Mucosa of descending colon (tissue), 3 donors: Measurements from ENCODE around the gene LCN10. TPM values are rescaled to one million over a fixed set of nuclear protein-coding genes. Genes with fewer than 3 reads are reported as not detected.

ENCODE experiments used
- ATAC-seq: fragments of 200-7000 bp; cut with Tn5 transposase; one replicate; pipeline ENCODE4 v1.9.1; 2020; ENCODE audit warnings: mild to moderate bottlenecking, moderate library complexity
- DNase-seq, 3 donors: peaks; one replicate each; pipeline ENCODE4 v3.0.0-alpha.2; 2020
- H3K36me3 ChIP-seq: fragments of 200-600 bp; one replicate; pipeline ENCODE4 v1.8.0; 2021; ENCODE audit warnings: low read depth, mild to moderate bottlenecking
- H3K4me1 ChIP-seq: fragments of 200-600 bp; one replicate; pipeline ENCODE4 v1.8.0; 2021; ENCODE audit warnings: low read depth, mild to moderate bottlenecking
- H3K4me3 ChIP-seq: fragments of 200-600 bp; one replicate; pipeline ENCODE4 v1.8.0; 2021; ENCODE audit warnings: mild to moderate bottlenecking
- H3K9me3 ChIP-seq: fragments of 200-600 bp; one replicate; pipeline ENCODE4 v1.8.0; 2021; ENCODE audit warnings: mild to moderate bottlenecking
- CTCF ChIP-seq: fragments of 200-600 bp; IDR thresholded peaks from one replicate; pipeline ENCODE4 v1.8.0; 2022; ENCODE audit warnings: antibody characterized with exemption, mild to moderate bottlenecking
- intact Hi-C, 2 donors: fragments of 100-400 bp; cut with DNase I in 1 of 2; cut with micrococcal nuclease in 1 of 2; formaldehyde crosslinking; loops; one replicate each; pipeline versions ENCODE4 v1.11.0 to v1.11.1; 2022; cut with DNase I, micrococcal nuclease
- total RNA-seq, 3 donors: library from RNA; stranded (reverse); fragmentation: NEBNext Ultra II Directional in 2 of 3; extraction: Animal tissue kit (Norgen Biotek cat#: 25700) in 2 of 3; gene quantifications; one replicate each; pipeline versions ENCODE4 v1.2.1 to v1.2.4, GENCODE V29; 2021 to 2023
- donor health status: DM: no; HTN: no; CAD: no; lungs with moderate emphysema.
- donor health status: DM: no; HTN: no; CAD: no.
- donor health status: DM: no; HTN: yes; CAD: no.

Gene LCN10
- total RNA-seq, 3 donors from 2014 or later = 0.12 to 5.1 (median 2.7) TPM

DNA sequence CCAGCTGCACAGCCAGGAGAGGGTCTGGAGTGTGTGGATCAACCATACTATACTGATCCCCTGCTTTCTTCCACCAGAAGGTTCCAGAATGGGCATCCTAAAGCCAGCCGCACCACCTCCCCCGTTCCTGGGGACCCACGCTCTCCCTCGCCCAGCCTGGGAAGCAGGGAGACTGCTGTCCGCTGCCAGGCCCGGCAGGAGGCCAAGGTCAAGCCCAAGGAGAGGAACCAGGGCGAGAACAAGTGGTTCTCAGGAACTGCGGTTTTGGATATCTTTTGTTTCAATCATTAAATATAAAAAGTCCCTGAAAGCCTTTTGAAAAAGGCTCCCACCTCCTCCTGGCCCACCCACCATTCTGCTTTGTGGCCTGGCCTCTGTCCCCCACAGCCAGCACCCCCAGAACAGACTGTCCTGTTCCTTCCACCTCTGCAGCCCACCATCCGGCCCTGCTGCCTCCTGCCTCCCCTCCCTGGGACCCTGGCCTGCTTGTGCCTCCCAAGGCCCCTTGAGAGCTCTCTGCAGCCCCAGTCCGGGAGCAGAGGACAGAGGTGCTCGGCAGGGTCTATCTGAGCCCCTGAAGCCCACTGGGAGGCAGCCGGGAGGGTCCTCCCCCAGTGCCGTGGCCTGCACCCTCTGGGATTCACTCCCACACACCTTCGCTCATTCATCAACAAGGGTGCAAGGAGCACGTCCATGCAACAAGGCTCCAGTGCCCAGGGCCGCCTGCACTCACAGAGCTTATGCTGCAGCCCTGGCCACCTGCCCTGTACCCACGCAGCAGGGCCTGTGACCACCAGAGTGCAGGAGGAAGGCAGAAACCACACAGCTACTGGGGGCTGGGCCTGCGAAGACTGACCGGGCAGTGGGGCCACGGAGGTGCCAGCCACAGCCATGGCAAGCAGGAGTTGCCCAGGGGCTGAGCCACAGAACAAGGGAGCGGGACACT lies 6.2 kb upstream of the LCN10 start:
- ATAC-seq (peak; percentile 9), DNase-seq (peak in 1 of 3 donors; percentile 17)
- intact Hi-C loops = no loop called here
- H3K36me3 ChIP-seq = no peaks in the 10 kb centered on the region
- no peaks in the 10 kb centered on the region for H3K4me1 ChIP-seq
- no peak for TF ChIP-seq CTCF
- H3K9me3 ChIP-seq = no peaks in the 10 kb centered on the region
- H3K4me3 ChIP-seq = no peak overlapping the region

DNA sequence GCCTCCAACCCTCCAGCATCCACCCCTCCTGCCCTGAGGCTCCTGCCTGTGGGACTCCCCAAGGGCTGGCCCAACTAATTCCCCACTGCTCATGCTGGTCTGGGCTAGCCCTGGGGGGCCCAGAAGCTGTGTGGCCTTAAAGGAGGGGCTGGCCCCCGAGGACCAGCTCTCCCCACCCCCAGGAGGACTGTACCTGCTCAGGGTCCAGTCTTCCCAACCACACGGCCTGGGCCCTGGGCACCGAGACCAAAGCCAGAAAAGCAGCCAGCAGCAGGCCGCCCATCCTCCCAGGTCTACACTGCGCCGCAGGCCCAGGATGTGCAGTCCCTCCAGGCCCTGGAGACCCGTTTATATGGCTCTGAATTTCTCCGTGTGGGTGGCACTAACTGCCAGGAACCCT lies 5.5 kb upstream of the LCN10 start, which contains the start of gene LCN6:
TSS of gene LCN6 (minus strand) at position 325 of the 400 bp plus-strand sequence. CDS start at position 283, 42 bp downstream.
- no peak for TF ChIP-seq CTCF
- DNase-seq (peak in 2 of 3 donors; percentile 14 to 43), ATAC-seq (no peak)
- Histone ChIP-seq H3K4me1 (no peaks in the 10 kb centered on the region), H3K4me3 (no peak within 1 kb of the TSS), H3K36me3 (no peaks in the 10 kb centered on the region), H3K9me3 (no peaks in the 10 kb centered on the region)
- intact Hi-C loops = no loop called here

- intact Hi-C loops = no loop called here
- ATAC-seq = no peak
- peak in 2 of 3 donors; percentile 22 to 42 for DNase-seq
- Histone ChIP-seq H3K36me3 (no peaks in the 10 kb centered on the region), H3K9me3 (no peaks in the 10 kb centered on the region), H3K4me1 (peaks cover 2% of the 10 kb centered on the region), H3K4me3 (no peak overlapping the region)
- TF ChIP-seq CTCF = no peak
These were observed 4.7 kb upstream of the LCN10 start for GRCh38 chr9:136747161-136748060.

- Histone ChIP-seq H3K9me3 (no peaks in the 10 kb centered on the region), H3K4me1 (peaks cover 7% of the 10 kb centered on the region), H3K36me3 (no peaks in the 10 kb centered on the region), H3K4me3 (no peak overlapping the region)
- DNase-seq (peak in 2 of 3 donors; percentile 14 to 44), ATAC-seq (no peak)
- intact Hi-C loops = no loop called here
- TF ChIP-seq CTCF = no peak
These were observed 3.9 kb upstream of the LCN10 start for GRCh38 chr9:136746621-136747020.

DNA sequence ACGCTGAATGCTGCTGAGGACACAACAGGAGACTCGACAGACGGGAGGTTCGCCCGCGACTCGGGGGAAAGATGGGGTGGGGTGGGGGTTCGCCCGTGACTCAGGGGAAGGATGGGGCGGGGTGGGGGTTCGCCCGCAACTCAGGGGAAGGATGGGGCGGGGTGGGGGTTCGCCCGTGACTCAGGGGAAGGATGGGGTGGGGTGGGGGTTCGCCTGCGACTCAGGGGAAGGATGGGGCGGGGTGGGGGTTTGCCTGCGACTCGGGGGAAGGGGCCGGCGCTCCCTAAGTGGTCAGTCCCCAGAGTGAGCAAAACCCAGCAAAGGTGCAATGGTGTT lies 3.4 kb upstream of the LCN10 start:
- intact Hi-C loops = no loop called here

More for the DNA sequence above, 3.4 kb upstream of the LCN10 start:
- Histone ChIP-seq H3K36me3 (no peaks in the 10 kb centered on the region), H3K4me1 (peaks cover 7% of the 10 kb centered on the region), H3K4me3 (no peak overlapping the region), H3K9me3 (no peaks in the 10 kb centered on the region)
- TF ChIP-seq CTCF = no peak
- ATAC-seq (no peak), DNase-seq (no peak)
